ENCODE measurements around the gene BTG4.

DNA sequence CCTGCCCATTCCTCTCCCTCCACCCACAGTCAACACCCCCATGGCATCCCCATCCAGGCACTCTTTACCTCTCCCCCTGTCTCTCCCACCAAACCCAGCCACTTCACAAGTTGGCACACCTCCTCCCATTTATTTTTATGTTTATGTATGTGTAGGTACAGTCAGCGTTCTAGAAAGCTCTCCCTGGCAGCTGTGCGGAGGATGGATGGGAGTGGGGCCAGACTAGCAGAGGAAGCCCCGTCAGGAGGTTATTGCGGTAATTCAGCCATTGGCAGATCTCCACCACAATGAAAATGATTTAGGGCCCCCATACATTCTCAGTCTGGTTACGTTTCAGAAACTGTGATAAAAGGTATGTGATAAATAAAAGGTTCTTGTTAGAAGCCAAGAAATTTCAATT lies 51.3 kb downstream of the BTG4 start:
- TF ChIP-seq, protein P1, sequence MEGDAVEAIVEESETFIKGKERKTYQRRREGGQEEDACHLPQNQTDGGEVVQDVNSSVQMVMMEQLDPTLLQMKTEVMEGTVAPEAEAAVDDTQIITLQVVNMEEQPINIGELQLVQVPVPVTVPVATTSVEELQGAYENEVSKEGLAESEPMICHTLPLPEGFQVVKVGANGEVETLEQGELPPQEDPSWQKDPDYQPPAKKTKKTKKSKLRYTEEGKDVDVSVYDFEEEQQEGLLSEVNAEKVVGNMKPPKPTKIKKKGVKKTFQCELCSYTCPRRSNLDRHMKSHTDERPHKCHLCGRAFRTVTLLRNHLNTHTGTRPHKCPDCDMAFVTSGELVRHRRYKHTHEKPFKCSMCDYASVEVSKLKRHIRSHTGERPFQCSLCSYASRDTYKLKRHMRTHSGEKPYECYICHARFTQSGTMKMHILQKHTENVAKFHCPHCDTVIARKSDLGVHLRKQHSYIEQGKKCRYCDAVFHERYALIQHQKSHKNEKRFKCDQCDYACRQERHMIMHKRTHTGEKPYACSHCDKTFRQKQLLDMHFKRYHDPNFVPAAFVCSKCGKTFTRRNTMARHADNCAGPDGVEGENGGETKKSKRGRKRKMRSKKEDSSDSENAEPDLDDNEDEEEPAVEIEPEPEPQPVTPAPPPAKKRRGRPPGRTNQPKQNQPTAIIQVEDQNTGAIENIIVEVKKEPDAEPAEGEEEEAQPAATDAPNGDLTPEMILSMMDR (IDR thresholded peaks at IDR 0.05) = no peak
- TF ChIP-seq POLR2AphosphoS5 (IDR thresholded peaks at IDR 0.05) = no peak
- no peak for TF ChIP-seq POLR2A (IDR thresholded peaks at IDR 0.05)

Data from upper lobe of left lung (tissue), 4 donors.